ENCODE results near the gene C19orf67.
A peak's percentile ranks its signal among the peaks of the same experiment; 100 is the strongest.
"Not testable (repeated sequence)": the region's sequence is repeated elsewhere in the genome, so short reads cannot be mapped to it uniquely, and the experiment has no call there.

The C19orf67 gene

DNA sequence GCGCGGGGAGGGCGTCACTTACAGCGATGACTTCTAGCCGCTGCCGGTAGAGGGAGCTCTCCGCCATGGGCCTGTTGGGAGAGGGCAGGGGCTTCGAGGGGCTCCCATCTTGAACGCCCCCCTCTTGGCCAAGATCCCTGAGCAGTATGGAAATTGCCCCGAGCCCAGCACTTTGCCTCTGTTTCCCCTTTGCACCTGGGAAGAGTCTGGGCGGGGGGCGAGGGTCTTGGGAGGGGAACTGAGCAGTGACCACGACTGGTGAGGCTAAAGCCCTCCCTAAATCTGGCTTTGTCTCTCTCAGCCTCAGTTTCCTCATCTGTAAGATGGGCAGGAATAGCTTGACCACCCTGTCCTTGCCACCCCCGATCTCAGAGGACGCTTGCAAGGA lies 26.5 kb downstream of the C19orf67 start:
- no peak for DNase-seq (ENCODE audit: extremely low read depth in 1 of 2, low read depth in 1 of 2)

GRCh38 chr19:14058182-14059092 lies 27.1 kb downstream of the C19orf67 start:
- DNase-seq (ENCODE audit: extremely low read depth in 1 of 2, low read depth in 1 of 2): no peak

DNA sequence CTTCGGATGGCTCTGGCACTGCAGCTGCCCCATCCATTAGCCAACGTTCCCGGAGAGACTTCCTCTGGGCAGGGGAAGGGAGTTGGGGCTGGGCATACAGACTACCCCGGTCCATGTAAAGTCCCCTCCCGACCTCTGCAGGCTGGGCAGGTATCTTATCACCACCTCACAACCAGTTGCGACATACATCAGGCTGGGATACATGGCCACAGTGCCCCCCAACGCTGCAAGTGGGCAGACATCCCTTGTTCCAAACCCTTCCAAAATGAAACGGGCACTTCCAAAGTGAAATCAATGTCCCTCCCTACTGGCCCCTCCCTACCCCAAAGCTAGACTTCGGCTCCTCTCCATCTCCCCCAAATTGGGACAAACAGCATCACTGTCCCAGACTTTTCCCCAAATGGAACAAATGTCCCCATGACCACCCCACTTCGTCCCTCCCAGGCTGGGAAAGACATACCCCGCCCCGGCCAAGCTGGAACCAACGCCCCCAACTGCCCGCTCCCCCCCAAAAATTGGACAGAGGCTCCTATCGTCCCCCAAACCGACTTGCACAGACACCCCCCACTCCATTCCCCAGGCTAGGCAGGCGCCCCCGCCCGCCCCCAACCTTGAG lies 28.7 kb downstream of the C19orf67 start:
- no peak for DNase-seq (ENCODE audit: extremely low read depth in 1 of 2, low read depth in 1 of 2)

DNA sequence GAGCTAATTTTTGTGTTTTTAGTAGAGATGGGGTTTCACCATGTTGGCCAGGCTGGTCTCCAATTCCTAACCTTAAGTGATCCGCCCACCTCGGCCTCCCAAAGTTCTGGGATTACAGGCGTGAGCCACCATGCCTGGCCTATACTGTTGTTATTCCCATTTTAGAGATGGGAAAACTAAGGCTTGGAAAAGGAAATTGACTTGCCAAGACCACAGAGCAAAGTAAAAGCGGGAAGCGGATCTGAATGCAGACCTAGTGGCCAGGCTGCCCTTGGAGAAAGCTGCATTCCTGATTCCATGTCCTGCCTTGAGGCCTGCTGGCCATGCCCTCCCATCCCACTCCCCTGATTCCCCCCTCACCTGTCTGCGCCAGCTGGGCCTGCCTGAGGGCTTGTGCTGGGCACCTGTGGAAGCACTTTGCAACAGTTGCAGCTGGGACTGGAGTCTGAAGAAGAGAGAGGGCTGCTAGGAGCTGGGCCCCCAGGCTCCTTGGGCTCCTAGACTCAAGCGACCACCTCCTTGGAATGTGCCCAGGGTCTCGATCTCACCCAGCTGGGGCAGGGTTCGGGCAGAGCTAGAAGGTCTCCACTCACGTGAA lies 29.4 kb downstream of the C19orf67 start:
- no peak for DNase-seq (ENCODE audit: extremely low read depth in 1 of 2, low read depth in 1 of 2)

DNA sequence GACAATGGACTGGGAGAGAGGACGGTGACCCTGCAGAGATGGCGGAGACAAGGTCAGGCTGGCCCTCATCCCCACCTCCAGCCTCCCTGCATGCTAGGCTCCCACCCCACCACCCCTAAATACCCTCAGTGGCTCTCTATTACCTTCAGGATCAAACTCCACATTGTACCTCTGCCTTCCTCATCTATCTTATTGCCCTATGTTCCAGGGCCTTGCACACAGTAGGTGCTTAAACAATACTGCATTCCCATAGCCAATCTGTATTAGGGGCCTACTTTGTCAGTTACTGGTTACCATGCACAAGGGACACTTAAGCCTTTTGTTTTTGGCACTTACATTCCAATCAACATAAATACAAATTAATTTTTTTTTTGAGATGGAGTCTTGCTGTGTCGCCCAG lies 30.2 kb downstream of the C19orf67 start:
- no peak for DNase-seq (ENCODE audit: extremely low read depth in 1 of 2, low read depth in 1 of 2)

GRCh38 chr19:14054721-14055120 lies 30.9 kb downstream of the C19orf67 start:
- DNase-seq (ENCODE audit: extremely low read depth in 1 of 2, low read depth in 1 of 2): no peak

DNA sequence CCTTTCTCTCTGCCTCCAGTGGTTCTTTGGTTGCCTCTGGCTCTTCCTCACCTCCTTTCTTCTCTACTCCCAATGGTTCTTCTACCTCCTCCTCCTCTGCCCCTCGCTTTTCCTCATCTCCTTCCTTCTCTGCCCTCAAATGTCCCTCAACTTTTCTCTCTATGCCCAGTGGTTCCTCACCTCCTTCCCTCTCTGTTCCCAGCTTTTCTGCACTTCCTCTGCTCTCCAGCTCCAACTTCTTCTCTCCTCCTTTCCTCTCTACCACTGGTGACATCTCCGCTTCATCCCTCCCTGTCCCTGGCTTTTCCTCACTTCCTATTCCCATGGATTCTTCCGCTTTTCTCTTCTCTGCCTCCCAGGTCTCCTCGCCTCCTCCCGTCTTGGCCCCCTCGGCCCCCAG lies 31.5 kb downstream of the C19orf67 start:
- no peak for DNase-seq (ENCODE audit: extremely low read depth in 1 of 2, low read depth in 1 of 2)

GRCh38 chr19:14053500-14053899 lies 32.1 kb downstream of the C19orf67 start:
- no peak for DNase-seq (ENCODE audit: extremely low read depth in 1 of 2, low read depth in 1 of 2)

- DNase-seq (ENCODE audit: extremely low read depth in 1 of 2, low read depth in 1 of 2): no peak
Measured at GRCh38 chr19:14053032-14053431, 32.6 kb downstream of the C19orf67 start.

DNA sequence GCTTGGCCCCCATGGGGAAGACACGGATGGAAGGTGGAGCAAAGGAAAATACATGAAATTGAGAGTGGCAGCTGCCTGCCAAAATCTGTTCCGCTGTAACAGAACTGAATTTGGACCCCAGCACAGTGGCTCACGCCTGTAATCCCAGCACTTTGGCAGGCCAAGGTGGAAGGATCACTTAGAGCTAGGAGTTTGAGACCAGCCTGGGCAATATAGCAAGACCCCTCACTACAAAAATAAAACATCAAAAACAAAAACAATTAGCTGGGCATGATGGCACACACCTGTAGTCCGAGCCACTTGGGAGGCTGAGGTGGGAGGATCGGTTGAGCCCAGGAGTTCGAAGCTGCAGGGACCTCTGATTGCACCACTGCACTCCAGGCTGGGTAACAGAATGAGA lies 33.1 kb downstream of the C19orf67 start:
- no peak for DNase-seq (ENCODE audit: extremely low read depth in 1 of 2, low read depth in 1 of 2)

GRCh38 chr19:14051980-14052379 lies 33.6 kb downstream of the C19orf67 start:
- DNase-seq (ENCODE audit: extremely low read depth in 1 of 2, low read depth in 1 of 2): no peak

- not testable (repeated sequence) for DNase-seq (ENCODE audit: extremely low read depth in 1 of 2, low read depth in 1 of 2)
Measured at GRCh38 chr19:14050961-14051360, 34.6 kb downstream of the C19orf67 start.

GRCh38 chr19:14050512-14050911 lies 35.1 kb downstream of the C19orf67 start:
- DNase-seq (ENCODE audit: extremely low read depth in 1 of 2, low read depth in 1 of 2): no peak

GRCh38 chr19:14048443-14049153 lies 37.0 kb downstream of the C19orf67 start:
- DNase-seq (ENCODE audit: extremely low read depth in 1 of 2, low read depth in 1 of 2): peak in 1 of 2 donors; percentile 65

GRCh38 chr19:14047866-14048265 lies 37.7 kb downstream of the C19orf67 start:
- not testable (repeated sequence) for DNase-seq (ENCODE audit: extremely low read depth in 1 of 2, low read depth in 1 of 2)

DNA sequence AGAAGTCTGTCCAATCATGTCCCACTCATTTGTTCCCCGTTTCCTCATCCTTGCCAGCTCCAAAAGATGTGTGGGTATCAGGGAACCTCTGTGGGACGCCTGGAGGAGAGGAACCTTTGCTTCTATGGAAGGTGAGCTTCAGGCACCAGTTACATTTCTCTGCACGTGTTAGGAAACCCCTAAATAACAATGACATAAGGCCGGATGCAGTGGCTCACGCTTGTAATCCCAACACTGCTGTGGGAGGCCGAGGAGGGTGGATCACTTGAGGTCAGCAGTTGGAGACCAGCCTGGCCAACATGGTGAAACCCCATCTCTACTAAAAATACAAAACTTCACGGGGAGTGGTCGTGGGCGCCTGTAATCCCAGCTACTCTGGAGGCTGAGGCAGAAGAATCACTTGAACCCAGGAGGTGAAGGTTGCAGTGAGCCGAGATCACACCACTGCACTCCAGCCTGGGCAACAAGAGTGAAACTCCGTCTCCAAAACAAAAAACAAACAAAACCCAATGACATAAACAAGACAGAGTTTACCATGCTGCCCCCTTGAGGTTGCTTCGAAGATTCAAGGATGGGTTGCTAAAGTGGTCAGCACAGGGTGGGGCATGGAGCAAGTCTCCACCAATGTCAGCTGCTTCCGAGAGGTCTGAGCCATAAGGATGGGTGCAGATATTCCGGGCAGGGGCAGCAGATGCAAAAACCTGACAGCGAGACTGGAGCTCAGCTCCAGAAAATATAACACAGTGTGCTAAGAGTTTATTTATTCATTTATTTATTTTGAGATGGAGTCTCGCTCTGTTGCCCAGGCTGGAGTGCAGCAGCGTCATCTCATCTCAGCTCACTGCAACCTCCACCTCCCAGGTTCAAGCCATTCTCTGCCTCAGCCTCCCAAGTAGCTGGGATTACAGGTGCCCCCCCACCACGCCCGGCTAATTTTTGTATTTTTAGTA lies 42.6 kb downstream of the C19orf67 start:
- not testable (repeated sequence) for DNase-seq (ENCODE audit: extremely low read depth in 1 of 2, low read depth in 1 of 2)

GRCh38 chr19:14039181-14039580 lies 46.4 kb downstream of the C19orf67 start:
- no peak for DNase-seq (ENCODE audit: extremely low read depth in 1 of 2, low read depth in 1 of 2)

DNA sequence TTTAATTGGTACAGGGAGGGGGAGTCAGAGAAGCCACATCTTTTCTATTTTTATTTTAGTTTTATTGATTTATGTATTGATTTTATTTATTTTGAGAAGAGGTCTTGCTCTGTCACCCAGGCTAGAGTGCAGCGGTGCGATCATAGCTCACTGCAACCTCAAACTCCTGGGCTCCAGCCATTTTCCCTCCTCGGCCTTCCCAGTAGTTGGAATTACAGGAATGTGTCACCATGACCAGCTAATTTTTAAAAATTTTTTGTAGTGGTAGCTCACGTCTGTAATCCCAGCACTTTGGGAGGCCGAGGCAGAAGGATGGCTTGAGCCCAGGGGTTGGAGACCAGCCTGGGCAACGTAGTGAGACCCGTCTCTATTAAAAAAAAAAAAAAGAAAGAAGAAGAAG lies 49.9 kb downstream of the C19orf67 start:
- no peak for DNase-seq (ENCODE audit: extremely low read depth in 1 of 2, low read depth in 1 of 2)

DNA sequence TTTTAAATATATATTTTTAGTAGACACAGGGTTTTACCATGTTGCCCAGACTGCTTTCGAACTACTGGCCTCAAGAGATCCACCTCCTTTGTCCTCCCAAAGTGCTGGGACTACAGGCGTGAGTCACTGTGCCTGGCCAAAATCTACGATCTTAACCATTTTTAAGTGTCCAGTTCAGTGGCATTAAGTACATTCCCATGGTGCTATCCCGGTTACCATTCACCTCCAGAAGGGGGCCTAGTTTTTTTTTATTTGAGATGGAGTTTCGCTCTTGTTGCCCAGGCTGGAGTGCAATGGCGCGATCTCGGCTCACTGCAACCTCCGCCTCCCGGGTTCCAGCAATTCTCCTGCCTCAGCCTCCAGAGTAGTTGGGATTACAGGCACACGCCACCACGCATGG lies 50.4 kb downstream of the C19orf67 start:
- not testable (repeated sequence) for DNase-seq (ENCODE audit: extremely low read depth in 1 of 2, low read depth in 1 of 2)

- no peak for DNase-seq (ENCODE audit: extremely low read depth in 1 of 2, low read depth in 1 of 2)
Measured at GRCh38 chr19:14033946-14034345, 51.6 kb downstream of the C19orf67 start.
